HG03575 (cell line): Measurements from ENCODE around the gene DYRK2.
"Not testable (repeated sequence)": the region's sequence is repeated elsewhere in the genome, so short reads cannot be mapped to it uniquely, and the experiment has no call there.

Experiments used
- ATAC-seq: cut with Tn5 transposase; IDR thresholded peaks from one replicate; pipeline ENCODE4 v1.9.1; 2021; ENCODE audit not compliant: unreplicated experiment, insufficient number of reproducible peaks, low FRiP score; ENCODE audit errors: extremely low read depth

Gene DYRK2

GRCh38 chr12:67666605-67667004, 18.1 kb downstream of the DYRK2 start:
- no peak for ATAC-seq

DNA sequence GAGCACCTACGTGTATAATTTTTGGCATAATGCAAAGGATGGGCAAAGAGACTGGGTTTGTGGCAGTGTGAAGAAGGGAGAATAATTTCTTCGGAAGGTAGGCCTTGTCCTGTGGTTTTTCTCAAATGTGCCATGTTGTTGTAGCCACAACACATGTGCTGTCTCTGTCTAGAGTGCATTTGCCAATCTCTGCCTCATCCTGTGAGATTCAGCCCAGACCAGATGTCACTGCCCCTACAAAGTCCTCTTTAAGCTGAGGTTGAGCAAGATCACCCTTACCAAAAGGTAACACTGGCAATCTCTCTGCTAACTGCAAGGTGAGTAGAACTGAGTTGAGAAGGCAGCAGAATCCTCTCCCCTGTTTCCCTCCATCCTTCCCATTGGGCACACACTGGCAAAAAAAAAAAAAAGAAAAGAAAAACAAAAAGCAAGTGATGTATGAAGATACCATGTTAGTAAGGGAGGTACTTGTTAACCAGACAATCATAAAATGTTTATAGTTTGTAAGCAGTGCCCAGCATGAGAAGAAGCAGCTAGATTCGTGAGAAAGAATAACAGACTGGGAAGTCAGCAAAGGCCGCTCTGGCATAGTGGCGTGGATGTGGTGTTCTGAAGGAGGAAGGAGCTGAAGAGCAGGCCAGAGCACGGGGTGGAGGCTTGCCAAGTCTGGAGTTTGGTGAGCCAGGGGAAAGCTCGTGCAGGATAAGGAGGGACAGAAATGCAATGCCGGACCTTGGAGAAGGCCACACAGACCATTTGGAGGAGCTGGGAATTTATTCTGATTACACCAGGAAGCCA, 18.9 kb downstream of the DYRK2 start:
- ATAC-seq, result no peak

GRCh38 chr12:67669217-67669933, 20.8 kb downstream of the DYRK2 start:
- no peak for ATAC-seq

DNA sequence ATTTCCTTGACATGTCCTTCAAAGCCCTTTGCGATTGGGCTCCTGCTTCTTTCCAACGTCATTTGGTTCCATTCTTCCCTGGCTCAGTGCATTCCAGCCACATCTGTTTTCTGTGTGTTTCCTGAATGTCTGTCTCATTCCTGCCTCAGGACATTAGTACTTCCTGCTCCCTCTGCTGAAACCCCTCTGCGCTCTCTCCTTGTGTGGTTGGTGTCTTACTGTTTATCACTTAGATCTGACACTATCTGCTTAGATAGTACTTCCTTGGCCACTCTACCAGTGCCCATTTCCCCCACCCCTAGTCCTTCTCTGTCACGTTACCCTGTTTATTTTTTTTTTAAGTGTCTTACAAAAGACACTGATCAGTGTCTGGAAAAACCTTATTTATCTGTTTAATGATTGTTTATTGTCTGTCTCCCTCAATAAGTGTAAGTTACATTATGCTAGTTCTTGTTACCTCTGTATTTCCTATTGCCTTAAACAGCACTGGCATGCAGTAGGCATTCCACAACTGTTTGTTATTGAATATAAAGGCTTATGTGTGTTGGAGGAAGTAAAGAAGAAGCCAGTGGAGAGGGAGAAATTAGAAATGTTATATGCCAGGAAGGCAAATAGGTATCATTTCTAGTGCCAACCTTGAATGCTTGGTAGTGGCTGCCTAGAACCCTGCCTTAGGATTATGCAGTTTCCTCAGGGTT, 21.5 kb downstream of the DYRK2 start:
- no peak for ATAC-seq

DNA sequence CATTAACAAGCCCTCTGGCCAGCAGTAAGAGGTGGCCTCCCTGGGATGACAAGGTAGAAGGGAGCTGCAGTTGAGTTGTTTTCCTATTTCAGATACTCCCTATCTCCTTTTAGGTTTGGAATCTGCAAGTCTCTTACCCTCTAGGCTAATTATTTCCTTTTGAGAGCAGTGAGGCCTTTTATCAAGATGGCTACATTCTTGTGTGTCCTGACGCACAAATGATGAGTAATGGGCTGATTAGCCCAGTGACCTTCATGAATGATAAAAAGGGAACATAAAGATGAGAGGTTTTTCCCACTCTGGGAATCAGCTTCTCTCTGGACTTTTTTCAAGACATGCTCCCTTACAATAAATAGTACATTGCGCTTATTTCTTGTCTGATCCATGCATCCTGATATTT, 22.9 kb downstream of the DYRK2 start:
- no peak for ATAC-seq

DNA sequence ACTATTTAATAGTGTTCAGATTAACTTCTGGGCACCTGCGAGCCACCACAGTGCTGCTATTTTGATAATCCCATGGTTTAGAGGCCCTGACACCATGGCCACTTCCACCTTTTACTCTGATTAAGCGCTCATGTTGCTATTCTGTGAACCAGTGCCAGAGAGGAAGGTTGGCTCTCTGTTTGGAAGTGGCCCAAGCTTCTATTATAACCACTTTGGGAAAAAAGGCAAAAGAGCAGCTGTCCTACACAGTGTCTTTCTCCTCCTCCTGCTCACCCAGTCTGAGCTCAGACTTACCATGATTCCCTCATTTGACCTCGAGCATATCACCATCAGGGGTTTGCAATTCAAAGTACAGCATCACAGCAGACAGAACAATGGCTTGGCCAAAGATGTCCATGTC, 23.3 kb downstream of the DYRK2 start:
- ATAC-seq, result no peak

GRCh38 chr12:67672507-67672906, 24.0 kb downstream of the DYRK2 start:
- not testable (repeated sequence) for ATAC-seq

DNA sequence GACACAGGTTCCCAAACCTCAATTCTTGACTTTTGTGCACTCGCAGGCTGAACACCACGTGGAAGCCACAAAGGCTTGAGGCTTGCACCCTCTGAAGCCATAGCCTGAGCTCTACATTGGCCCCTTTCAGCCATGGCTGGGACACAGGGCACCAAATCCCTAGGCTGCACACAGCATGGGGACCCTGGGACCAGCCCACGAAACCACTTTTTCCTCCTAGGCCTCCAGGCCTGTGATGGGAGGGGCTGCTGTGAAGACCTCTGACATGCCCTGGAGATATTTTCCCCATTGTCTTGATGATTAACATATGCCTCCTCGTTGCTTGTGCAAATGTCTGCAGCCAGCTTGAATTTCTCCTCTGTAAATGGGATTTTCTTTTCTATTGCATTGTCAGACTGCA, 25.0 kb downstream of the DYRK2 start:
- ATAC-seq, result not testable (repeated sequence)

- ATAC-seq, result no peak
These were observed 25.9 kb downstream of the DYRK2 start for GRCh38 chr12:67674417-67674816.

DNA sequence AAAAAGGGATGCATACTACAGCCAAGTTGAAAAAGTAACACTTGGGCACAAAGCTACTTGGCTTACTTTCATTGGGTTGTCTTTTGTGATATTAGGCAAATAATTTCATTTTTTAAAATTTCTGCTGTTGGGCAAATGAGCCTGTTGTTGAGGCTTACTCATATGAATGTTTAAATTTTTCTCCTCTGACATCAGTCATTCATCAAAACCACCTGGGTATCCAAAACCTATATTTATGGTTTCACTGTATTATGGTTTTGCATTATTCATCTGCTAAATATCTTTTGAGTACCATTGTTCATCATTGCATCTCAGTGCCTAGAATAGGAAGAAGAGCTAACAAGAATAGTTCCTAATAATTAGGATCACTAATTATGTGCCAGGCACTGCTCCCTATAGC, 28.1 kb downstream of the DYRK2 start:
- no peak for ATAC-seq

GRCh38 chr12:67677166-67677565, 28.6 kb downstream of the DYRK2 start:
- no peak for ATAC-seq

GRCh38 chr12:67681105-67681778, 32.7 kb downstream of the DYRK2 start:
- no peak for ATAC-seq

DNA sequence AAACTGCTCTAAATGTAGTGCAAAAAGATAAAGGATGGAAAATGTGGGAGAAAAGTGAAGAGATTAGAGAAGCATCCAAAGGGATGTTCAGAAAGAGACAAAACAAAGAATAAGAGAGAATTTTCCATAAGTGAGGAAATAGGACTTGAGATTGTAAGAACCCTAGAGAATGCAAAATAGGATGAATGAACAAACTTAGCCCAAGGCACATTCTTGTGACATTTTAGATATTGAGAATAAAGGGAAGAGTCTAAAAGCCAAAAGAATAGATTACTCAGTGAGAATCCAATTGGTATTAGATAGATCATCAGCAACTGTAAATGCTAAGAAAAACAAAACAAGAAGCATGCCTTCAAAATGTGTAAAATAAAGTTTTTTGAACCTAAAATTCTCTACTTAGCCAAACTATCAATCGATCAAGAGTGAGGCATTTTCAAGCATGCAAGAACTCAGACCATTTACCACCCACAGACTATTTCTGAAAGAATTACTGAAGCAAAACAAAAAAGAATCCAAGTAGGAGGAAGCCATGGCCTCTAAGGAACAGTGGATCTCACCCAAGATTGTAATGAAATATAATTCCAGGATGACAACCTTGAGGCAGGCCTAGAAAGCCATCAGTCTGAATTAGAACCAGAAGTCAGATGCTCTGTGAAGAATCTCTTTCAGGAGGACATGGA, 33.5 kb downstream of the DYRK2 start:
- no peak for ATAC-seq

- ATAC-seq, result no peak
These were observed 40.8 kb downstream of the DYRK2 start for GRCh38 chr12:67689385-67689784.

DNA sequence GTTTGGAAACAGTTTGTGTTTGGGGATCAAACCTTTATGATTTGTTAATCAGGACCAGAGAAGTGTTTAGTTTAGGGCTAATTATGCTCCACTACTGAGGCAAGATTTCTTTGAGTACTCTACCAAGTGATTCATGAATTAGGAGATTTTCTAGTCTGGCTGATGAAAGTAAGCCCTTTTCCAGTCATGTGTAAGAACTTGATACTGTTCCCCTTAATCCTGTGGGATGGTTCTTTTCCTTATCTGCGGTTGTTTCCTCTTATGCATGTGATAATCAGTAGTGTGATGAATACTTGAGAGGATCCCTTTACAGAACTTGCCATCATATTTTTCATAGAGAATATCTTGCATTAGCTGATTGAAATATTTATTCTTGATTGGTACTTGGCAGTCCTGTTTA, 42.1 kb downstream of the DYRK2 start:
- ATAC-seq, result no peak

DNA sequence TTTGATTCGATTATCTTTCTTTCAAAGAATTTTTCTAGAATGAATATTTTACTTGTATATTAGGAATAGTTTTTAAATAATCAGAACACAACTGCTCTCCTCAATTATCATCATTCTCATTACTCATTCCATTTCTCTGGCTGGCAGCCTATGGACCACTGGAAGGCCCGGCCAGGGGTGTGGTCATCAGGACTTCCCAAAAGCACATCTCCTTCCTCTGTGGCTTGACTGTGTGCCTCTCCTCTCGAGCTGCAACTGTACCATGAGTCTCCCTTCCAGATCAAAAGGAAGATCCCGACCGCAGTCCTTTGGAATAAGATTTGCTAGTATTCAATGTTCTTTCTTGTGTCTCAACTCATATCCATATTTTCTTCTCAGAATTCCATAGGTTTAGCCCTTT, 42.7 kb downstream of the DYRK2 start:
- ATAC-seq, result no peak

DNA sequence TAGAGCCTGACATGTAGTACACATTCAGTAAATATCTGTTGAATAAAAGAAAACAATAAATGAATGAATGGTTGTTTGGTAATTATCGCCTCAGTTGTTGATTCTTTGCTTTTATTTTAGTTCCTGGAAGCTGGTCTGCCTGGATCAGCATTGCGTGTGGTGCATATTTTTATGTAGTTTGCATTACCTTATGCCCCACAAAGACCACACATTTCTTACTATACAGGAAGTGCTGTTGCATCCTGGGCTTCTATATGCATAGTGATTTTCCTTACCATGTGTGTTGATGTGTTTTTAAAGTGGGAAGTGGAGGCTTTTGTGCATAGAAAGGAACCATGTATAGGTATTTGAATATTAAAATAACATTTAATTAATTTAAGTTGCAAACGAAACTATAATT, 43.6 kb downstream of the DYRK2 start:
- no peak for ATAC-seq

GRCh38 chr12:67692966-67693365, 44.4 kb downstream of the DYRK2 start:
- no peak for ATAC-seq

- ATAC-seq, result no peak
These were observed 45.3 kb downstream of the DYRK2 start for GRCh38 chr12:67693894-67694293.
